PC-3 (cell line): ENCODE measurements around the gene ARHGAP6. TPM values are rescaled to one million over a fixed set of nuclear protein-coding genes. Genes with fewer than 3 reads are reported as not detected.

ENCODE experiments used
- ATAC-seq: fragments of 200-7000 bp; cut with Tn5 transposase; 2 replicates; pipeline ENCODE4 v1.9.1; 2020; ENCODE audit warnings: mild to moderate bottlenecking, moderate library complexity
- BruUV-seq: library from RNA; stranded (reverse); fragments of 400-500 nt; replicated peaks from 2 replicates; lab custom pipeline; 2021; lab: Mats Ljungman, UMichigan
- CTCF ChIA-PET: fragments of 300-600 bp; sonication (Branson Sonifier 250); formaldehyde crosslinking; loops from one replicate; lab custom pipeline; 2022; ENCODE audit warnings: antibody characterized with exemption; lab: Charles Lee
- POLR2A ChIA-PET: fragments of 300-600 bp; sonication (Branson Sonifier 250); formaldehyde crosslinking; loops from one replicate; lab custom pipeline; 2022; ENCODE audit warnings: antibody characterized with exemption; ENCODE audit not compliant: unreplicated experiment; lab: Charles Lee
- DNase-seq: peaks from one replicate; pipeline ENCODE4 v3.0.0-alpha.2; 2015
- H2AFZ ChIP-seq: fragments of 300-600 bp; sonication (generic); 2 replicates; pipeline ENCODE4 v1.6.0; 2016; ENCODE audit warnings: antibody characterized with exemption, low read length
- H3F3A ChIP-seq: fragments of 300-600 bp; sonication (generic); one replicate; pipeline ENCODE4 v1.6.0; 2017; ENCODE audit warnings: antibody characterized with exemption, low read length, control low read depth, mild to moderate bottlenecking; ENCODE audit not compliant: unreplicated experiment
- H3K27ac ChIP-seq: fragments of 300-600 bp; sonication (generic); 2 replicates; pipeline ENCODE4 v1.5.1; 2016; ENCODE audit warnings: mild to moderate bottlenecking, low read length
- H3K27me3 ChIP-seq: fragments of 300-600 bp; sonication (generic); 2 replicates; pipeline ENCODE4 v1.6.1; 2016; ENCODE audit warnings: low read length, mixed read lengths
- H3K36me3 ChIP-seq: fragments of 300-600 bp; sonication (generic); 2 replicates; pipeline ENCODE4 v1.6.1; 2016; ENCODE audit warnings: low read depth, mixed run types, low read length, mixed read lengths
- H3K4me1 ChIP-seq: fragments of 300-600 bp; sonication (generic); 2 replicates; pipeline ENCODE4 v1.5.1; 2016; ENCODE audit warnings: low read length; ENCODE audit not compliant: insufficient read depth
- H3K4me2 ChIP-seq: fragments of 300-600 bp; sonication (generic); 2 replicates; pipeline ENCODE4 v1.6.0; 2016; ENCODE audit warnings: low read length
- H3K4me3 ChIP-seq: fragments of 300-600 bp; sonication (generic); 2 replicates; pipeline ENCODE4 v1.5.1; 2016; ENCODE audit warnings: mild to moderate bottlenecking, low read length, mixed read lengths
- H3K79me2 ChIP-seq: fragments of 300-600 bp; sonication (generic); 2 replicates; pipeline ENCODE4 v1.6.1; 2017; ENCODE audit warnings: low read length, mixed read lengths
- H3K9ac ChIP-seq: fragments of 300-600 bp; sonication (generic); 2 replicates; pipeline ENCODE4 v1.6.0; 2016; ENCODE audit warnings: mild to moderate bottlenecking, low read length
- H3K9me2 ChIP-seq: fragments of 300-600 bp; sonication (generic); replicated peaks from 2 replicates; pipeline ENCODE4 v1.6.1; 2016; ENCODE audit warnings: mixed run types, low read length, mixed read lengths
- H3K9me3 ChIP-seq: fragments of 300-600 bp; sonication (generic); 2 replicates; pipeline ENCODE4 v1.6.1; 2016; ENCODE audit warnings: low read length, mixed read lengths
- H4K20me1 ChIP-seq: fragments of 300-600 bp; sonication (generic); 2 replicates; pipeline ENCODE4 v1.6.1; 2016; ENCODE audit warnings: low read length, mixed read lengths
- CTCF ChIP-seq: fragments of 300-600 bp; sonication (generic); conservative IDR thresholded peaks from 2 replicates; pipeline ENCODE4 v1.5.1; 2017; ENCODE audit warnings: antibody characterized with exemption, low read depth, mild to moderate bottlenecking, low read length
- EZH2 ChIP-seq: fragments of 300-600 bp; sonication (generic); IDR thresholded peaks from one replicate; pipeline ENCODE4 v1.6.1; 2017; ENCODE audit warnings: antibody characterized with exemption, mild to moderate bottlenecking, low read length; ENCODE audit not compliant: unreplicated experiment
- EZH2phosphoT487 ChIP-seq: fragments of 300-600 bp; sonication (generic); IDR thresholded peaks from 2 replicates; pipeline ENCODE4 v1.6.1; 2018; ENCODE audit warnings: mild to moderate bottlenecking, antibody characterized with exemption, low read length, borderline replicate concordance
- intact Hi-C: fragments of 100-400 bp; cut with micrococcal nuclease; formaldehyde crosslinking; loops from 2 replicates; pipeline ENCODE4 v1.9.0; 2023
- total RNA-seq: library from RNA; depleted of rRNA; stranded (reverse); fragments of >200 nt; gene quantifications from 2 replicates; pipeline ENCODE4 v1.2.3, GENCODE V29; 2014

ARHGAP6 gene
- total RNA-seq, 1 experiment from 2014 or later: 2.8 TPM

GRCh38 chrX:11172415-11172814 is 493.3 kb downstream of the ARHGAP6 start:
- Histone ChIP-seq H3K4me1 (no peaks in the 10 kb centered on the region), H4K20me1 (no peaks in the 10 kb centered on the region), H2AFZ (no peak overlapping the region), H3K9me2 (no peaks in the 10 kb centered on the region), H3K9ac (no peak overlapping the region), H3K27me3 (no peaks in the 10 kb centered on the region), H3K9me3 (no peaks in the 10 kb centered on the region), H3K27ac (no peak overlapping the region), H3K79me2 (no peaks in the 10 kb centered on the region), H3K36me3 (no peaks in the 10 kb centered on the region), H3K4me3 (no peak overlapping the region), H3K4me2 (no peak overlapping the region), H3F3A (no peaks in the 10 kb centered on the region)
- ChIA-PET CTCF (no interaction called here), POLR2A (no interaction called here)
- BruUV-seq: no TSS peak
- ATAC-seq (no peak), DNase-seq (no peak)
- intact Hi-C loops: no loop called here
- TF ChIP-seq EZH2 (no peak), EZH2phosphoT487 (no peak), CTCF (no peak)

GRCh38 chrX:11171956-11172355 is 493.8 kb downstream of the ARHGAP6 start:
- Histone ChIP-seq H3K4me2 (no peak overlapping the region), H3K9me3 (no peaks in the 10 kb centered on the region), H3K36me3 (no peaks in the 10 kb centered on the region), H4K20me1 (no peaks in the 10 kb centered on the region), H3K9me2 (no peaks in the 10 kb centered on the region), H3K9ac (no peak overlapping the region), H2AFZ (no peak overlapping the region), H3F3A (no peaks in the 10 kb centered on the region), H3K27me3 (no peaks in the 10 kb centered on the region), H3K79me2 (no peaks in the 10 kb centered on the region), H3K4me3 (no peak overlapping the region), H3K4me1 (no peaks in the 10 kb centered on the region), H3K27ac (no peak overlapping the region)
- ChIA-PET POLR2A (no interaction called here), CTCF (no interaction called here)
- intact Hi-C loops: no loop called here
- ATAC-seq (no peak), DNase-seq (no peak)
- TF ChIP-seq EZH2phosphoT487: no peak
- TF ChIP-seq EZH2: no peak
- no peak for TF ChIP-seq CTCF
- no TSS peak for BruUV-seq

GRCh38 chrX:11164433-11164832 is 501.3 kb downstream of the ARHGAP6 start:
- intact Hi-C loops: no loop called here
- H3K9me2 ChIP-seq: no peaks in the 10 kb centered on the region
- no peaks in the 10 kb centered on the region for H3F3A ChIP-seq
- no peak overlapping the region for H3K27ac ChIP-seq
- H3K36me3 ChIP-seq: no peaks in the 10 kb centered on the region
- H3K79me2 ChIP-seq: no peaks in the 10 kb centered on the region
- POLR2A ChIA-PET: no interaction called here
- CTCF ChIA-PET: no interaction called here
- no peak overlapping the region for H3K4me2 ChIP-seq
- BruUV-seq: no TSS peak
- ATAC-seq: no peak
- no peak for DNase-seq
- H3K4me3 ChIP-seq: no peak overlapping the region
- TF ChIP-seq EZH2 (no peak), EZH2phosphoT487 (no peak), CTCF (no peak)
- no peaks in the 10 kb centered on the region for H3K4me1 ChIP-seq
- H2AFZ ChIP-seq: no peak overlapping the region
- no peaks in the 10 kb centered on the region for H3K27me3 ChIP-seq
- no peaks in the 10 kb centered on the region for H4K20me1 ChIP-seq
- no peak overlapping the region for H3K9ac ChIP-seq
- no peaks in the 10 kb centered on the region for H3K9me3 ChIP-seq
